Measurements from ENCODE around the gene BOC.

The BOC gene

GRCh38 chr3:113210604-113211329, 590 bp upstream of the BOC start:
- DNase-seq (ENCODE audit: low spot score in 2 of 2): no peak
- peak overlapping the region; percentile 56 for H3K4me3 ChIP-seq
- peaks cover 6% of the 10 kb centered on the region for H3K4me1 ChIP-seq
- in situ Hi-C loops (cut with MboI; ENCODE audit: low sequenced_read_pairs): no loop called here
- no peaks in the 10 kb centered on the region for H3K27me3 ChIP-seq (ENCODE audit: low read depth)
- no peaks in the 10 kb centered on the region for H3K36me3 ChIP-seq (replicated peaks)
- no peaks in the 10 kb centered on the region for H3K9me3 ChIP-seq

GRCh38 chr3:113212150-113212843, 940 bp downstream of the BOC start:
- H3K4me1 ChIP-seq: peaks cover 6% of the 10 kb centered on the region
- in situ Hi-C loops (cut with MboI; ENCODE audit: low sequenced_read_pairs): no loop called here
- H3K9me3 ChIP-seq: no peaks in the 10 kb centered on the region
- H3K36me3 ChIP-seq (replicated peaks): no peaks in the 10 kb centered on the region
- peak overlapping the region; percentile 56 for H3K4me3 ChIP-seq
- H3K27me3 ChIP-seq (ENCODE audit: low read depth): no peaks in the 10 kb centered on the region
- peak in 1 of 2 experiments; percentile 40 for DNase-seq (ENCODE audit: low spot score in 2 of 2)

DNA sequence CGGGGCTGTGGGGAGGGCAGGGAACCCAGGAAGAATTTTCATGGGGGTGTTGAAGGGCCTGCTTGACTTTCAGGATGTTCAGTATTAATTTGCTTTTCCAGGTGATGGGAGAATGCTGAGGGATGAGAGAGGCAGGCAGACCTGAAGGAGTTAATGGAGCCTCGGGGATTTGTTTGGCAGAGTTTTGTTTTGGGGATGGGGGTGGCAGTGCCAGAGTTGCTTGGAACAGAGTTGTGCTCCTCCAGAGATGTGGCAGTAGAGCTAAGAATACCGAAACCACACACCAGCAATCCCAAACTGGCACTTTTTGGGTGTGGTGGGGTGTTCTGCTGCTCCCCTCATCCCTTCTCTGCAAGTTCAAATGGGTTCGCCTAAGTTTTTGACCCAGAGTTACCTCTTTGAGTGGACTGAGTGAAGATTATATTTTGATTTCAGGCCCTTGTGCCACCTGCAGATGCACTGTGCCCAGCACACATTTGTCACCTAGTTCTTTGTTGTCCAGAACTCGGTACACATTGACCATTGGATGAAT, 1.6 kb downstream of the BOC start:
- no peaks in the 10 kb centered on the region for H3K27me3 ChIP-seq (ENCODE audit: low read depth)
- peak overlapping the region; percentile 56 for H3K4me3 ChIP-seq
- peaks cover 4% of the 10 kb centered on the region for H3K36me3 ChIP-seq (replicated peaks)
- H3K4me1 ChIP-seq: peaks cover 6% of the 10 kb centered on the region
- no peaks in the 10 kb centered on the region for H3K9me3 ChIP-seq
- in situ Hi-C loops (cut with MboI; ENCODE audit: low sequenced_read_pairs): no loop called here
- DNase-seq (ENCODE audit: low spot score in 2 of 2): no peak

- in situ Hi-C loops (cut with MboI; ENCODE audit: low sequenced_read_pairs): no loop called here
- Histone ChIP-seq H3K9me3 (no peaks in the 10 kb centered on the region), H3K27me3 (ENCODE audit: low read depth) (no peaks in the 10 kb centered on the region), H3K4me1 (peaks cover 6% of the 10 kb centered on the region), H3K36me3 (replicated peaks) (peaks cover 5% of the 10 kb centered on the region), H3K4me3 (no peak overlapping the region)
- no peak for DNase-seq (ENCODE audit: low spot score in 2 of 2)
Measured at GRCh38 chr3:113213896-113214587, 2.7 kb downstream of the BOC start.

- no peaks in the 10 kb centered on the region for H3K27me3 ChIP-seq (ENCODE audit: low read depth)
- in situ Hi-C loops (cut with MboI; ENCODE audit: low sequenced_read_pairs): no loop called here
- H3K4me3 ChIP-seq: no peak overlapping the region
- H3K36me3 ChIP-seq (replicated peaks): peaks cover 5% of the 10 kb centered on the region
- DNase-seq (ENCODE audit: low spot score in 2 of 2): no peak
- H3K4me1 ChIP-seq: peaks cover 6% of the 10 kb centered on the region
- no peaks in the 10 kb centered on the region for H3K9me3 ChIP-seq
Measured at GRCh38 chr3:113214917-113215595, 3.7 kb downstream of the BOC start.

- Histone ChIP-seq H3K9me3 (no peaks in the 10 kb centered on the region), H3K4me3 (no peak overlapping the region), H3K36me3 (replicated peaks) (peaks cover 5% of the 10 kb centered on the region), H3K4me1 (peaks cover 6% of the 10 kb centered on the region), H3K27me3 (ENCODE audit: low read depth) (no peaks in the 10 kb centered on the region)
- no peak for DNase-seq (ENCODE audit: low spot score in 2 of 2)
- in situ Hi-C loops (cut with MboI; ENCODE audit: low sequenced_read_pairs): no loop called here
Measured at GRCh38 chr3:113216393-113216792, 5.0 kb downstream of the BOC start.

DNA sequence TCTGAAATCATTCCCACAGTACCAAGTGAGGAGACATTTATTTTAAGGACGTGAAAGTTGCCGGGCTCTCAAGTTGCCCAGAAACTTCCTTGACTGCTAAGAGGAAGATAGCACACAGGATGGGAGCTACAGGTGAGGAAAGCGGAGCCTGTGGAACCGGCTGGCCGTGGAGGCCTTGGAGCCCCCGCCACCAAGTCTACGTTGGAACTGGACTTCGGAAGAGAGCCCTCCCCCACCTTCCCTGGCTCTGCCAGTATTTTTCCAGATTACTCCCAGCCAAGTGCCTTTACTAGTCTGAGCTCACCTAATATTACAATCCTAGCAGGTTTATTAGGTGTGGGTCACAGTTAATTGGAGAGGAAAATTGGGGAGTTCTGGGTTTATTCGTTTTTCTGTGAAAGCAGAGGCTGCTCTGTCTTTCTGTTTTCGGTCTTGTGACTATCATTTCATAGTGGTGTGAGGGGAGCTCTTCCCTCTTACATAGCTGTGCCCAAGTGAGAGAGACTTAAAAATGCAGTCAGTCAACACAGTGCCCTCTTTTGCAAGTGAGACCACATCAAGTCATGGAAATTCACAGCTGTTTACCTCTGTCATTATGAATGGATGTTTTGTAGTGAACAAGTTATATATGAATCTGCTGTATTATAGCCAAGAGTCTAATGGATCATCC, 6.8 kb downstream of the BOC start:
- no peak for DNase-seq (ENCODE audit: low spot score in 2 of 2)
- no peaks in the 10 kb centered on the region for H3K9me3 ChIP-seq
- in situ Hi-C loops (cut with MboI; ENCODE audit: low sequenced_read_pairs): no loop called here
- peaks cover 5% of the 10 kb centered on the region for H3K36me3 ChIP-seq (replicated peaks)
- H3K4me3 ChIP-seq: no peak overlapping the region
- peaks cover under 1% of the 10 kb centered on the region; the same call in 1 of the 2 replicates for H3K4me1 ChIP-seq
- no peaks in the 10 kb centered on the region for H3K27me3 ChIP-seq (ENCODE audit: low read depth)

DNA sequence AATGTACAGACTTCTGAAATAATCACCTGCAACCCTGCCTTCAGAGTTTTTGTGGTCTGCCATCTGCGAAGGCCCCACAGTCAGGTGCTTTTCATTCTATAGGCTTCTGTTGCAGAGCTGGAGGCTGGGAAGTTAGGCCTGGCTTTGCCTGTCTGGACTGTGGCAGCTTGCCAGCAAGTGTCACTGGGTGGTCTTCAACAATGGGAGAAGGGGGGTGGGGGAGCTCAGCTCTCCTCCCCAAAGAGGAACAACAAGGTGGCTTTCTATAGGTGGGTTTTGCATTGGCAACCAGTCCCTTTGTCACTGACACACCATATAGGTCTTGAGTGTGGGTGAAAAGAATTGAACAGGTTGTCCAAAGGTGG, 7.3 kb downstream of the BOC start:
- in situ Hi-C loops (cut with MboI; ENCODE audit: low sequenced_read_pairs): no loop called here
- no peaks in the 10 kb centered on the region for H3K27me3 ChIP-seq (ENCODE audit: low read depth)
- no peak overlapping the region for H3K4me3 ChIP-seq
- H3K36me3 ChIP-seq (replicated peaks): peaks cover 5% of the 10 kb centered on the region
- DNase-seq (ENCODE audit: low spot score in 2 of 2): no peak
- no peaks in the 10 kb centered on the region for H3K9me3 ChIP-seq
- no peaks in the 10 kb centered on the region for H3K4me1 ChIP-seq

- peaks cover 5% of the 10 kb centered on the region for H3K36me3 ChIP-seq (replicated peaks)
- H3K27me3 ChIP-seq (ENCODE audit: low read depth): no peaks in the 10 kb centered on the region
- H3K4me3 ChIP-seq: no peak overlapping the region
- in situ Hi-C loops (cut with MboI; ENCODE audit: low sequenced_read_pairs): no loop called here
- H3K4me1 ChIP-seq: no peaks in the 10 kb centered on the region
- H3K9me3 ChIP-seq: no peaks in the 10 kb centered on the region
- no peak for DNase-seq (ENCODE audit: low spot score in 2 of 2)
Measured at GRCh38 chr3:113219605-113220300, 8.4 kb downstream of the BOC start.

DNA sequence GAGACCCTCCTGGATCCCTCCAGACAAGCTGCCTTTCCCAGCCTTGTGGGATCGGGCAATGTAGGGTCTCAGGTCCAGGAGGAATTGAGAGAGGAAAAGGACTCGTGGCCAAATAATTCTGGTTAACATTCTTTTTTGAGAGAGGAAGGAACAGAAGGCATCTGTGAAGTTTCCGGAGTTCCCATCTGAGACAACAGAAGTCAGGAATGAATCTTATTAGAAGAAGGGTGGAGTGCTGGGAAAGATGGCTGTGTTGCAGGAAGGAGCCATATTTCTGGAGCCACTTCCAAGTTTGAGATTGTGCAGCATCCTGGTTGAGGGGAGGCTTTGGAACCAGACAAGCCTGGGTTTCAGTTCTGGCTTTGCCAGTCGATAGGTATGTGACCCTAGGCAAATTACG, 9.4 kb downstream of the BOC start:
- Histone ChIP-seq H3K4me1 (no peaks in the 10 kb centered on the region), H3K36me3 (replicated peaks) (peaks cover 5% of the 10 kb centered on the region), H3K4me3 (no peak overlapping the region), H3K9me3 (no peaks in the 10 kb centered on the region), H3K27me3 (ENCODE audit: low read depth) (no peaks in the 10 kb centered on the region)
- no peak for DNase-seq (ENCODE audit: low spot score in 2 of 2)
- in situ Hi-C loops (cut with MboI; ENCODE audit: low sequenced_read_pairs): no loop called here

DNA sequence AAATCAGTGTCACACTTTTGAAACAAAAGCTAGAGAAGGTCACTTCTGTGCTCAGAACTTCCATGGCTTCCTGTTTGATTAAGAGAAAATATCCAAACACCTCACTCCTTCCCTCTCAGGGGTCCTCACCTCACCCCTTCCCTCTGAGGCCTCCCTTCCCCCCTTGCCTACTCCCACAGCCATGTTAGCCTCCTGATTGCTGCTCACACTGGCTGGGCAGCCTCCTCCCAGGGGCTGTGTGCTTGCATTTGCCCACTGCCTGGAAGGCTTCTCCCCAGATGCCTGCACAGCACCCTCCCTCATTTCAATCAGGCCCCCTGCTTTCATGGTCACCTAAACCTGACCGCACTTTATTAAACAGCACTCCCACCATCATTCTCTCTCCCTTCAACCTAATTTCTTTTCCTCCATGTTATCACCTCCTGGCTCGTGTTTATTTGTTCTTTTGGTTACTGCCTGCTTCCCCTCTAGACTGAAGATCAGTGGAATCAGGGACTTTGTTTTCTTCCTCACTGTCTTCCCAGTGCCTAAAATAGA, 10.4 kb downstream of the BOC start:
- Histone ChIP-seq H3K4me3 (no peak overlapping the region), H3K27me3 (ENCODE audit: low read depth) (no peaks in the 10 kb centered on the region), H3K9me3 (no peaks in the 10 kb centered on the region), H3K4me1 (no peaks in the 10 kb centered on the region), H3K36me3 (replicated peaks) (peaks cover 5% of the 10 kb centered on the region)
- in situ Hi-C loops (cut with MboI; ENCODE audit: low sequenced_read_pairs): no loop called here
- no peak for DNase-seq (ENCODE audit: low spot score in 2 of 2)

- in situ Hi-C loops (cut with MboI; ENCODE audit: low sequenced_read_pairs): no loop called here
- Histone ChIP-seq H3K9me3 (no peaks in the 10 kb centered on the region), H3K4me1 (no peaks in the 10 kb centered on the region), H3K36me3 (replicated peaks) (peaks cover 5% of the 10 kb centered on the region), H3K4me3 (no peak overlapping the region), H3K27me3 (ENCODE audit: low read depth) (no peaks in the 10 kb centered on the region)
- DNase-seq (ENCODE audit: low spot score in 2 of 2): no peak
Measured at GRCh38 chr3:113222451-113223086, 11.2 kb downstream of the BOC start.

Measured in HAP-1 (cell line).